Keratinocyte (primary cell): ENCODE results near the gene MARCHF10. TPM values are rescaled to one million over a fixed set of nuclear protein-coding genes. Genes with fewer than 3 reads are reported as not detected.

ENCODE experiments used
- DNase-seq: peaks from one replicate; pipeline ENCODE4 v3.0.0-alpha.2; 2011; ENCODE audit warnings: low read depth, missing footprints, low spot score
- FAIRE-seq: peaks from 2 replicates; lab custom pipeline; 2011; peaks lifted over from hg19 to GRCh38; lab: Jason Lieb, UNC
- H2AFZ ChIP-seq: 2 replicates; pipeline ENCODE4 v1.6.0; 2012; ENCODE audit warnings: low read length, control low read depth, inconsistent platforms; ENCODE audit not compliant: control insufficient read depth
- H3K27ac ChIP-seq: 2 replicates; pipeline ENCODE4 v1.5.1; 2011; ENCODE audit warnings: low read length; ENCODE audit not compliant: control insufficient read depth, insufficient read depth
- H3K27me3 ChIP-seq: 3 replicates; pipeline ENCODE4 v1.6.0; 2011; ENCODE audit warnings: low read length; ENCODE audit not compliant: control insufficient read depth, insufficient read depth; ENCODE audit errors: extremely low read depth
- H3K36me3 ChIP-seq, 2 experiments: 2 replicates in 1 of 2; 3 replicates in 1 of 2; pipeline ENCODE4 v1.5.1; 2011; ENCODE audit warnings: low read length in 2 of 2, mild to moderate bottlenecking in 1 of 2; ENCODE audit not compliant: control insufficient read depth in 2 of 2, insufficient read depth in 2 of 2; ENCODE audit errors: extremely low read depth in 1 of 2
- H3K4me1 ChIP-seq: 3 replicates; pipeline ENCODE4 v1.5.1; 2011; ENCODE audit warnings: low read length; ENCODE audit not compliant: control insufficient read depth, insufficient read depth; ENCODE audit errors: extremely low read depth
- H3K4me2 ChIP-seq: 3 replicates; pipeline ENCODE4 v1.6.0; 2011; ENCODE audit warnings: low read depth, low read length; ENCODE audit not compliant: control insufficient read depth, insufficient read depth; ENCODE audit errors: extremely low read depth
- H3K4me3 ChIP-seq, 3 experiments: fragments of 200-600 bp in 1 of 3; sonication (generic) in 1 of 3; 2 replicates in 2 of 3; 3 replicates in 1 of 3; pipeline ENCODE4 v1.5.1; 2011 to 2016; ENCODE audit warnings: low read length in 3 of 3, mild to moderate bottlenecking in 3 of 3, control low read depth in 2 of 3, inconsistent platforms in 1 of 3, low read depth in 1 of 3, mixed read lengths in 1 of 3, mixed run types in 1 of 3, moderate library complexity in 1 of 3; ENCODE audit not compliant: control insufficient read depth in 2 of 3, insufficient read depth in 2 of 3; ENCODE audit errors: extremely low read depth in 1 of 3
- H3K79me2 ChIP-seq: 2 replicates; pipeline ENCODE4 v1.6.0; 2012; ENCODE audit warnings: low read length; ENCODE audit not compliant: control insufficient read depth, insufficient read depth
- H3K9ac ChIP-seq: 3 replicates; pipeline ENCODE4 v1.6.0; 2011; ENCODE audit warnings: low read length; ENCODE audit not compliant: control insufficient read depth, insufficient read depth; ENCODE audit errors: extremely low read depth
- H3K9me1 ChIP-seq: 3 replicates; pipeline ENCODE4 v1.6.0; 2011; ENCODE audit warnings: low read length; ENCODE audit not compliant: control insufficient read depth, insufficient read depth; ENCODE audit errors: extremely low read depth
- H3K9me3 ChIP-seq: 2 replicates; pipeline ENCODE4 v1.5.1; 2012; ENCODE audit warnings: low read depth, low read length; ENCODE audit not compliant: control insufficient read depth
- H4K20me1 ChIP-seq: 3 replicates; pipeline ENCODE4 v1.6.0; 2011; ENCODE audit warnings: low read length; ENCODE audit not compliant: control insufficient read depth, insufficient read depth; ENCODE audit errors: extremely low read depth
- EZH2 ChIP-seq: IDR thresholded peaks from one replicate; pipeline ENCODE4 v1.6.1; 2012; ENCODE audit warnings: inconsistent platforms, mild to moderate bottlenecking, low read length, moderate library complexity
- dilution Hi-C: fragments of 300-500 bp; cut with MboI; formaldehyde crosslinking; loops from one replicate; pipeline ENCODE4 v1.7.0; 2020; ENCODE audit warnings: low sequenced_read_pairs; ENCODE audit not compliant: extremely low pct_ligation_motif_present
- polyA plus RNA-seq, 5 experiments: library from polyadenylated mRNA; depleted of rRNA in 3 of 5; stranded (reverse) in 3 of 5; stranded (forward) in 1 of 5; unstranded in 1 of 5; fragments of >200 nt; gene quantifications; 1 replicate in 1 of 5; 2 replicates in 3 of 5; 3 replicates in 1 of 5; pipeline versions ENCODE4 v1.2.1 to v1.2.3, GENCODE V29; 2011 to 2012; ENCODE audit warnings: missing spikeins in 2 of 5, low read depth in 1 of 5, low replicate concordance in 1 of 5
- TF ChIP-seq, protein P1 (sequence below), 3 experiments: IDR thresholded peaks in 1 of 3; conservative IDR thresholded peaks in 1 of 3; optimal IDR thresholded peaks in 1 of 3; 2 replicates in 2 of 3; 3 replicates in 1 of 3; pipeline versions ENCODE3 to v1.5.1; 2011; ENCODE audit warnings: low read length in 3 of 3, mild to moderate bottlenecking in 3 of 3, moderate library complexity in 2 of 3, control low read depth in 1 of 3, inconsistent platforms in 1 of 3; ENCODE audit not compliant: insufficient read depth in 2 of 3; ENCODE audit errors: extremely low read depth in 1 of 3

MARCHF10 gene
- polyA plus RNA-seq, 1 donor (not counting 4 experiments of a cell fraction or from before 2014, with no cell fraction given): not detected

DNA sequence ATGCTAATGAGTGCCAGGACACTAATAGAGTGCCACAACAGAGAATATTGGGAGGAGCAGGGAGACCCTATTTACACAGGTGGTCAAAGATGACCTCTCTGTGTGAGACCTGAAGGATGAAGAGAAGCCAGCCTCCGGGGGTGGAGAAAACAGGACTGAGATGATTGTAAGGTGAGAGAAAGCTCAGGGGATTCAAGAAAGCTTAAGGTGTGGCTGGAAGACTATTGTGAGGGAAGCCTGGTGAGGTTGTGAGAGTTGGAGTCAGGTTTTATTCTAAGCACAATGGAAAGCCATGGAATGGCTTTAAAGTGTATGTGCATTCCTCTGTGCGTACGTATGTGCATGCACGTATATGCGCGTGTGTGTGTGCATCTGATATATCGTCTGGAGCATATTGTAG lies 10.4 kb upstream of the MARCHF10 start:
- no peaks in the 10 kb centered on the region for H4K20me1 ChIP-seq
- FAIRE-seq: peak; percentile 66
- H3K27ac ChIP-seq: no peak overlapping the region

DNA sequence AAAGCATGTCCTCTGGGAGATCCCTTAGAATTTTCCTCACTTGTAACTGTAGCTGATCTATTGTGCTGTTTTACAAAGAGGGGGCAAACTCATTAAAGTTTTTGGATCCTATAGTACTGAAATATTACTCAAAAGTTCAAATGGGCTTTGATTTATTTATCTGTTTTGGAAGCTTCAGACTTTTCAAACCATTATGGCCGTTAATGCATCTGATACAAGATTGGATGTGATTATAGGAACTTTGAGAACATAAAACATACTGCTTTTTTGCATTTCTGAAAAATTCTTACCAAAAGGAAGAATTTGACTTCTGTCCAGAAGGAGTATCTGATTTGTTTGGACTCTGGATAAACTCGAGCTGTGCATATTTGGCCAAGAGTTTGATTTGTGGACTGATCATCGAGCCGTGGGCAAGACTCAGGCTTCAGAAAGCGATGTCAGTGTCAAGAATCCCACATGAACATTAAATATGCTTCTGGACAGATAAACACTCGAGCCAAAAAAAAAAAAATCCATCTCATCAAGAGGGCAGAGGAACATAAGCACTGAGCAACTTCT lies 8.2 kb upstream of the MARCHF10 start:
- H3K79me2 ChIP-seq: no peaks in the 10 kb centered on the region
- no peaks in the 10 kb centered on the region for H3K36me3 ChIP-seq
- FAIRE-seq (no peak), DNase-seq (no peak)
- TF ChIP-seq, protein P1, sequence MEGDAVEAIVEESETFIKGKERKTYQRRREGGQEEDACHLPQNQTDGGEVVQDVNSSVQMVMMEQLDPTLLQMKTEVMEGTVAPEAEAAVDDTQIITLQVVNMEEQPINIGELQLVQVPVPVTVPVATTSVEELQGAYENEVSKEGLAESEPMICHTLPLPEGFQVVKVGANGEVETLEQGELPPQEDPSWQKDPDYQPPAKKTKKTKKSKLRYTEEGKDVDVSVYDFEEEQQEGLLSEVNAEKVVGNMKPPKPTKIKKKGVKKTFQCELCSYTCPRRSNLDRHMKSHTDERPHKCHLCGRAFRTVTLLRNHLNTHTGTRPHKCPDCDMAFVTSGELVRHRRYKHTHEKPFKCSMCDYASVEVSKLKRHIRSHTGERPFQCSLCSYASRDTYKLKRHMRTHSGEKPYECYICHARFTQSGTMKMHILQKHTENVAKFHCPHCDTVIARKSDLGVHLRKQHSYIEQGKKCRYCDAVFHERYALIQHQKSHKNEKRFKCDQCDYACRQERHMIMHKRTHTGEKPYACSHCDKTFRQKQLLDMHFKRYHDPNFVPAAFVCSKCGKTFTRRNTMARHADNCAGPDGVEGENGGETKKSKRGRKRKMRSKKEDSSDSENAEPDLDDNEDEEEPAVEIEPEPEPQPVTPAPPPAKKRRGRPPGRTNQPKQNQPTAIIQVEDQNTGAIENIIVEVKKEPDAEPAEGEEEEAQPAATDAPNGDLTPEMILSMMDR (optimal IDR thresholded peaks at IDR 0.05 in 1 of 3, IDR thresholded peaks at IDR 0.05 in 1 of 3, conservative IDR thresholded peaks at IDR 0.05 in 1 of 3; ENCODE audit: extremely low read depth in 1 of 3, insufficient read depth in 2 of 3, low read length in 3 of 3): no peak
- dilution Hi-C loops: no loop called here
- no peaks in the 10 kb centered on the region for H3K9me3 ChIP-seq
- H3K27ac ChIP-seq: no peak overlapping the region
- H3K4me3 ChIP-seq: no peak overlapping the region
- no peak overlapping the region for H2AFZ ChIP-seq
- no peak overlapping the region for H3K4me2 ChIP-seq
- H3K9me1 ChIP-seq: no peaks in the 10 kb centered on the region
- H3K9ac ChIP-seq: no peak overlapping the region
- no peaks in the 10 kb centered on the region for H3K27me3 ChIP-seq
- H4K20me1 ChIP-seq: no peaks in the 10 kb centered on the region
- H3K4me1 ChIP-seq: peaks cover 25% of the 10 kb centered on the region

More for the DNA sequence above, 10.4 kb upstream of the MARCHF10 start:
- Histone ChIP-seq H3K9me1 (no peaks in the 10 kb centered on the region), H3K9ac (no peak overlapping the region), H2AFZ (no peak overlapping the region), H3K4me3 (no peak overlapping the region), H3K4me2 (no peak overlapping the region), H3K36me3 (no peaks in the 10 kb centered on the region), H3K9me3 (no peaks in the 10 kb centered on the region), H3K27me3 (no peaks in the 10 kb centered on the region), H3K4me1 (peaks cover 45% of the 10 kb centered on the region), H3K79me2 (no peaks in the 10 kb centered on the region)
- no peak for TF ChIP-seq EZH2
- TF ChIP-seq, protein P1 (optimal IDR thresholded peaks at IDR 0.05 in 1 of 3, IDR thresholded peaks at IDR 0.05 in 1 of 3, conservative IDR thresholded peaks at IDR 0.05 in 1 of 3; ENCODE audit: extremely low read depth in 1 of 3, insufficient read depth in 2 of 3, low read length in 3 of 3): no peak
- no peak for DNase-seq
- dilution Hi-C loops: no loop called here
